H1 (cell line): Measurements from ENCODE around the gene KLKB1.

Source experiments
- CBX5 ChIP-seq: fragments of 300-800, 300-1000 bp; sonication (generic); IDR thresholded peaks from 2 replicates; pipeline ENCODE4 v1.7.1; 2016; ENCODE audit warnings: antibody characterized with exemption, low read length, low read depth
- EP300 ChIP-seq, 2 experiments: IDR thresholded peaks; 1 replicate in 1 of 2; 2 replicates in 1 of 2; pipeline ENCODE4 v1.6.1; 2011 to 2012; ENCODE audit warnings: low read depth in 2 of 2, low read length in 2 of 2, mild to moderate bottlenecking in 2 of 2, borderline replicate concordance in 1 of 2, inconsistent platforms in 1 of 2, moderate library complexity in 1 of 2
- FOSL1 ChIP-seq: IDR thresholded peaks from 2 replicates; pipeline ENCODE4 v1.6.1; 2011; ENCODE audit warnings: mild to moderate bottlenecking, low read depth, low read length, moderate library complexity; ENCODE audit not compliant: insufficient read depth
- GABPA ChIP-seq: IDR thresholded peaks from 2 replicates; pipeline ENCODE4 v1.6.1; 2011; ENCODE audit warnings: mild to moderate bottlenecking, low read length, moderate library complexity, borderline replicate concordance; ENCODE audit not compliant: insufficient read depth
- JUN ChIP-seq: IDR thresholded peaks from 2 replicates; pipeline ENCODE4 v1.6.1; 2011; ENCODE audit warnings: low read depth, mild to moderate bottlenecking, improper control_type of control experiment, low read length
- JUND ChIP-seq: IDR thresholded peaks from 2 replicates; pipeline ENCODE4 v1.6.1; 2011; ENCODE audit warnings: mild to moderate bottlenecking, improper control_type of control experiment, low read length
- PHF8 ChIP-seq: fragments of 200-600 bp; sonication (generic); conservative IDR thresholded peaks from 2 replicates; pipeline ENCODE4 v1.7.1; 2012; ENCODE audit warnings: low read depth, mild to moderate bottlenecking, inconsistent platforms, low read length, moderate library complexity
- POLR2A ChIP-seq, 2 experiments: IDR thresholded peaks; 1 replicate in 1 of 2; 2 replicates in 1 of 2; pipeline ENCODE4 v1.6.1; 2011; ENCODE audit warnings: low read depth in 2 of 2, low read length in 2 of 2, mild to moderate bottlenecking in 2 of 2; ENCODE audit errors: control extremely low read depth in 1 of 2
- POLR2AphosphoS5 ChIP-seq: IDR thresholded peaks from 2 replicates; pipeline ENCODE4 v1.6.1; 2011; ENCODE audit warnings: low read depth, low read length
- RAD21 ChIP-seq, 2 experiments: IDR thresholded peaks in 1 of 2; conservative IDR thresholded peaks in 1 of 2; 2 replicates each; pipeline ENCODE4 v1.6.1; 2011; ENCODE audit warnings: low read depth in 2 of 2, low read length in 2 of 2, improper control_type of control experiment in 1 of 2, inconsistent platforms in 1 of 2, mild to moderate bottlenecking in 1 of 2, moderate library complexity in 1 of 2
- TAF7 ChIP-seq: optimal IDR thresholded peaks from 2 replicates; pipeline ENCODE3; 2011; ENCODE audit warnings: low read depth, mild to moderate bottlenecking, inconsistent platforms, low read length, moderate library complexity, borderline replicate concordance
- TF ChIP-seq, protein P1 (sequence below): IDR thresholded peaks from 2 replicates; pipeline ENCODE4 v1.6.1; 2011; ENCODE audit warnings: low read length, improper control_type of control experiment
- TF ChIP-seq, protein P2 (sequence below): IDR thresholded peaks from 2 replicates; pipeline ENCODE4 v1.6.1; 2011; ENCODE audit warnings: low read depth, mild to moderate bottlenecking, low read length; ENCODE audit not compliant: insufficient read depth
- TF ChIP-seq, protein P3 (sequence below), 3 experiments: IDR thresholded peaks; 1 replicate in 2 of 3; 2 replicates in 1 of 3; pipeline versions ENCODE4 v1.5.1 to v1.6.1; 2011; ENCODE audit warnings: low read length in 3 of 3, mild to moderate bottlenecking in 3 of 3, inconsistent platforms in 2 of 3, low read depth in 1 of 3, moderate library complexity in 1 of 3; ENCODE audit not compliant: insufficient read depth in 1 of 3; ENCODE audit errors: control extremely low read depth in 1 of 3

DNA sequence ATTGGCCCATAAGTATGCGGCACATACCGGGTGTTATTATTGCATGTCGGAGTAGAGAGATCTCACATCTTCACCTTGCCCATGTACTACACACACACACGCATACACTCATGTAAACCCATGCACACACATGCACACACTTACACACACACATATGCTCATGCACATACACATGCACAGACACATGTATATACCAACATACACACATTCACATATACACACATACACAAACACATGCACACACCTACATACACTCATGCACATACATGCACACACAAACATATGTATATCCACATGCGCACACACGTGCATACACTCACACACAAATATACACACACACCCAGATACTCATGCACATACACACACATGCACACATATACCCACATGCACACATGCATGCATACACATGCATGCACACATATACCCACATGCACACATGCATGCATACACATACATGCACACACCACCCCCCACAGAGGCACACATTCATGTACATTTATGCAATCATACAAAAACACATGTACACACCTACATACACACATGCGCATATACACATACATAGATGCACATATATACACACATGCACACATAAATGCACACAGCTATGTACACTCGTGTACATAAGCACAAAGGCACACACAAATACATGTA lies 24.7 kb upstream of the KLKB1 start:
- no peak for TF ChIP-seq POLR2AphosphoS5
- TF ChIP-seq CBX5, result no peak
- TF ChIP-seq, protein P1, sequence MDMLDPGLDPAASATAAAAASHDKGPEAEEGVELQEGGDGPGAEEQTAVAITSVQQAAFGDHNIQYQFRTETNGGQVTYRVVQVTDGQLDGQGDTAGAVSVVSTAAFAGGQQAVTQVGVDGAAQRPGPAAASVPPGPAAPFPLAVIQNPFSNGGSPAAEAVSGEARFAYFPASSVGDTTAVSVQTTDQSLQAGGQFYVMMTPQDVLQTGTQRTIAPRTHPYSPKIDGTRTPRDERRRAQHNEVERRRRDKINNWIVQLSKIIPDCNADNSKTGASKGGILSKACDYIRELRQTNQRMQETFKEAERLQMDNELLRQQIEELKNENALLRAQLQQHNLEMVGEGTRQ, result no peak
- TF ChIP-seq, protein P2, sequence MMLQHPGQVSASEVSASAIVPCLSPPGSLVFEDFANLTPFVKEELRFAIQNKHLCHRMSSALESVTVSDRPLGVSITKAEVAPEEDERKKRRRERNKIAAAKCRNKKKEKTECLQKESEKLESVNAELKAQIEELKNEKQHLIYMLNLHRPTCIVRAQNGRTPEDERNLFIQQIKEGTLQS, result no peak
- no peak for TF ChIP-seq POLR2A (IDR thresholded peaks at IDR 0.05; ENCODE audit: control extremely low read depth in 1 of 2, low read depth in 2 of 2, low read length in 2 of 2)
- no peak for TF ChIP-seq EP300 (IDR thresholded peaks at IDR 0.05; ENCODE audit: borderline replicate concordance in 1 of 2, low read depth in 2 of 2, low read length in 2 of 2)
- TF ChIP-seq, protein P3, sequence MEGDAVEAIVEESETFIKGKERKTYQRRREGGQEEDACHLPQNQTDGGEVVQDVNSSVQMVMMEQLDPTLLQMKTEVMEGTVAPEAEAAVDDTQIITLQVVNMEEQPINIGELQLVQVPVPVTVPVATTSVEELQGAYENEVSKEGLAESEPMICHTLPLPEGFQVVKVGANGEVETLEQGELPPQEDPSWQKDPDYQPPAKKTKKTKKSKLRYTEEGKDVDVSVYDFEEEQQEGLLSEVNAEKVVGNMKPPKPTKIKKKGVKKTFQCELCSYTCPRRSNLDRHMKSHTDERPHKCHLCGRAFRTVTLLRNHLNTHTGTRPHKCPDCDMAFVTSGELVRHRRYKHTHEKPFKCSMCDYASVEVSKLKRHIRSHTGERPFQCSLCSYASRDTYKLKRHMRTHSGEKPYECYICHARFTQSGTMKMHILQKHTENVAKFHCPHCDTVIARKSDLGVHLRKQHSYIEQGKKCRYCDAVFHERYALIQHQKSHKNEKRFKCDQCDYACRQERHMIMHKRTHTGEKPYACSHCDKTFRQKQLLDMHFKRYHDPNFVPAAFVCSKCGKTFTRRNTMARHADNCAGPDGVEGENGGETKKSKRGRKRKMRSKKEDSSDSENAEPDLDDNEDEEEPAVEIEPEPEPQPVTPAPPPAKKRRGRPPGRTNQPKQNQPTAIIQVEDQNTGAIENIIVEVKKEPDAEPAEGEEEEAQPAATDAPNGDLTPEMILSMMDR (IDR thresholded peaks at IDR 0.05; ENCODE audit: control extremely low read depth in 1 of 3, insufficient read depth in 1 of 3, low read depth in 1 of 3, low read length in 3 of 3), result no peak
- no peak for TF ChIP-seq TAF7
- TF ChIP-seq FOSL1, result no peak
- TF ChIP-seq PHF8, result no peak
- no peak for TF ChIP-seq RAD21 (IDR thresholded peaks at IDR 0.05 in 1 of 2, conservative IDR thresholded peaks at IDR 0.05 in 1 of 2; ENCODE audit: low read depth in 2 of 2, low read length in 2 of 2)
- TF ChIP-seq GABPA, result no peak
- no peak for TF ChIP-seq JUN
- no peak for TF ChIP-seq JUND
